ENCODE data around the gene GBP7. TPM values are rescaled to one million over a fixed set of nuclear protein-coding genes. Genes with fewer than 3 reads are reported as not detected.

GBP7 gene
- total and polyA plus RNA-seq, 12 donors, result 0.14 to 3.2 (median 0.46) TPM; not detected in 2

- Histone ChIP-seq H3K27me3 (no peaks in the 10 kb centered on the region), H3K36me3 (replicated peaks in 1 of 2) (peaks cover 0 to 7% of the 10 kb centered on the region in 2 donors), H3K4me3 (peak within 1 kb of the TSS; percentile 52 to 71 (median 64)), H3K9me3 (replicated peaks in 1 of 3) (no peaks in the 10 kb centered on the region), H3K27ac (peak within 1 kb of the TSS; percentile 36 to 81 (median 75)), H3K4me1 (replicated peaks in 1 of 2) (peaks cover 32 to 51% of the 10 kb centered on the region in 2 donors)
- TF ChIP-seq, protein P1, sequence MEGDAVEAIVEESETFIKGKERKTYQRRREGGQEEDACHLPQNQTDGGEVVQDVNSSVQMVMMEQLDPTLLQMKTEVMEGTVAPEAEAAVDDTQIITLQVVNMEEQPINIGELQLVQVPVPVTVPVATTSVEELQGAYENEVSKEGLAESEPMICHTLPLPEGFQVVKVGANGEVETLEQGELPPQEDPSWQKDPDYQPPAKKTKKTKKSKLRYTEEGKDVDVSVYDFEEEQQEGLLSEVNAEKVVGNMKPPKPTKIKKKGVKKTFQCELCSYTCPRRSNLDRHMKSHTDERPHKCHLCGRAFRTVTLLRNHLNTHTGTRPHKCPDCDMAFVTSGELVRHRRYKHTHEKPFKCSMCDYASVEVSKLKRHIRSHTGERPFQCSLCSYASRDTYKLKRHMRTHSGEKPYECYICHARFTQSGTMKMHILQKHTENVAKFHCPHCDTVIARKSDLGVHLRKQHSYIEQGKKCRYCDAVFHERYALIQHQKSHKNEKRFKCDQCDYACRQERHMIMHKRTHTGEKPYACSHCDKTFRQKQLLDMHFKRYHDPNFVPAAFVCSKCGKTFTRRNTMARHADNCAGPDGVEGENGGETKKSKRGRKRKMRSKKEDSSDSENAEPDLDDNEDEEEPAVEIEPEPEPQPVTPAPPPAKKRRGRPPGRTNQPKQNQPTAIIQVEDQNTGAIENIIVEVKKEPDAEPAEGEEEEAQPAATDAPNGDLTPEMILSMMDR (IDR thresholded peaks at IDR 0.05), result no peak
- peak in 1 of 2 donors; percentile 78 for TF ChIP-seq POLR2A (IDR thresholded peaks at IDR 0.05)
- WGBS, 4 donors, result 2 to 6% (median 3%) methylated on average over 6 of the region's 6 CpGs
- intact Hi-C loops (cut with DNase I), result no loop called here
- DNase-seq, result peak in 1 of 7 donors; percentile 25
Observed at GRCh38 chr1:89125913-89126580, 49.8 kb downstream of the GBP7 start, which contains the start of gene GBP2. TSS of gene GBP2 (minus strand) at chr1:89126114. CDS start at chr1:89121966, 4,148 bp downstream.

GRCh38 chr1:89125240-89125912 lies 50.4 kb downstream of the GBP7 start:
- H3K4me1 ChIP-seq (replicated peaks in 1 of 2), result peaks cover 31 to 45% of the 10 kb centered on the region in 2 donors

DNA sequence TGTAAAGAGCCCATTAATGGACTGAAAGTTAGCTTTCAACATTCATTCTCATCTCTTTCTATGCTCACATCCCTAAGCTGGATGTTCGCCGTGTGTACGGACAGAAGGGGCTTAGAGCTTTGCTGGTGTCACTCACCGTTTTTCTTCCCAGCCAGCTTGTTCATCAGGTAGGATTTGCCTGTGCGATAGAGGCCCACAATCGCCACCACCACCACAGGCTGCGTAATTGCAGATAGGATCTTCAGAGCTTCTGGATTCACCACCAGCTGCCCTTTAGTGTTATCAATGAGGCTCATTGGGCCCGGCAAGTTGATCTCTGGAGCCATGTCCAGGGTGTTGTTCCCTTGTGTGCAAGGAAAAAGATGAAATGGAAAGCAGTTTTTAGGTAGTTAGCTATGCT lies 54.2 kb downstream of the GBP7 start:
- no peaks in the 10 kb centered on the region for H3K27me3 ChIP-seq
- no peak for TF ChIP-seq POLR2A (IDR thresholded peaks at IDR 0.05)
- intact Hi-C loops (cut with DNase I), result no loop called here
- H3K4me3 ChIP-seq, result no peak overlapping the region
- DNase-seq, result no peak
- H3K4me1 ChIP-seq (replicated peaks in 1 of 2), result peaks cover 19 to 28% of the 10 kb centered on the region in 2 donors
- 95 to 99% (median 96%) methylated on average over 7 to 8 of the region's 8 CpGs for WGBS, 4 donors
- H3K9me3 ChIP-seq (replicated peaks in 1 of 3), result no peaks in the 10 kb centered on the region
- H3K27ac ChIP-seq, result no peak overlapping the region
- H3K36me3 ChIP-seq (replicated peaks in 1 of 2), result peaks cover 0 to 51% of the 10 kb centered on the region in 2 donors

More at GRCh38 chr1:89125240-89125912, 50.4 kb downstream of the GBP7 start:
- intact Hi-C loops (cut with DNase I), result no loop called here
- 34 to 50% (median 43%) methylated on average over 3 of the region's 3 CpGs for WGBS, 4 donors
- H3K27ac ChIP-seq, result peak overlapping the region; percentile 36 to 81 (median 75)
- no peak for TF ChIP-seq POLR2A (IDR thresholded peaks at IDR 0.05)
- TF ChIP-seq, protein P1 (IDR thresholded peaks at IDR 0.05), result no peak
- DNase-seq, result no peak
- no peaks in the 10 kb centered on the region for H3K9me3 ChIP-seq (replicated peaks in 1 of 3)
- no peaks in the 10 kb centered on the region for H3K27me3 ChIP-seq
- peak overlapping the region; percentile 52 to 71 (median 64) for H3K4me3 ChIP-seq
- H3K36me3 ChIP-seq (replicated peaks in 1 of 2), result peaks cover 0 to 14% of the 10 kb centered on the region in 2 donors

- H3K36me3 ChIP-seq (replicated peaks in 1 of 2), result peaks cover 0 to 94% of the 10 kb centered on the region in 2 donors
- 80 to 85% (median 84%) methylated on average over 2 of the region's 2 CpGs for WGBS, 4 donors
- intact Hi-C loops (cut with DNase I), result loop anchor here in 1 of 2 donors (10.0 kb wide), 1 partner anchor 240 kb away; no protein-coding TSS in a partner anchor
- DNase-seq, result no peak
- H3K9me3 ChIP-seq (replicated peaks in 1 of 3), result no peaks in the 10 kb centered on the region
- no peak overlapping the region for H3K27ac ChIP-seq
- no peak overlapping the region for H3K4me3 ChIP-seq
- TF ChIP-seq POLR2A (IDR thresholded peaks at IDR 0.05), result no peak
- TF ChIP-seq, protein P1 (IDR thresholded peaks at IDR 0.05), result no peak
- no peaks in the 10 kb centered on the region for H3K4me1 ChIP-seq (replicated peaks in 1 of 2)
- H3K27me3 ChIP-seq, result no peaks in the 10 kb centered on the region
Observed at GRCh38 chr1:89114662-89115061, 61.1 kb downstream of the GBP7 start.
